Measurements from ENCODE around the gene SSX4.
"Not testable (repeated sequence)": the region's sequence is repeated elsewhere in the genome, so short reads cannot be mapped to it uniquely, and the experiment has no call there.

The SSX4 gene

GRCh38 chrX:48383239-48383638 is at the start of gene SSX4:
TSS of gene SSX4 (plus strand) at chrX:48383539. CDS start at chrX:48384054, 515 bp downstream.
- not testable (repeated sequence) for DNase-seq (ENCODE audit: low read depth in 2 of 3, low spot score in 1 of 3)

- DNase-seq (ENCODE audit: low read depth in 2 of 3, low spot score in 1 of 3), result not testable (repeated sequence)
Observed at GRCh38 chrX:48346059-48346458, 37.3 kb upstream of the SSX4 start.

GRCh38 chrX:48356315-48357094 is 26.8 kb upstream of the SSX4 start, which contains the start of gene SSX3:
TSS of gene SSX3 (minus strand) at chrX:48356703. CDS start at chrX:48355249, 1,454 bp downstream.
- DNase-seq (ENCODE audit: low read depth in 2 of 3, low spot score in 1 of 3), result not testable (repeated sequence)

GRCh38 chrX:48357681-48358080 is 25.7 kb upstream of the SSX4 start:
- no peak for DNase-seq (ENCODE audit: low read depth in 2 of 3, low spot score in 1 of 3)

GRCh38 chrX:48359281-48359680 is 24.1 kb upstream of the SSX4 start:
- DNase-seq (ENCODE audit: low read depth in 2 of 3, low spot score in 1 of 3), result not testable (repeated sequence)

- not testable (repeated sequence) for DNase-seq (ENCODE audit: low read depth in 2 of 3, low spot score in 1 of 3)
Observed at GRCh38 chrX:48367717-48368408, 15.5 kb upstream of the SSX4 start.

- not testable (repeated sequence) for DNase-seq (ENCODE audit: low read depth in 2 of 3, low spot score in 1 of 3)
Observed at GRCh38 chrX:48370408-48370807, 12.9 kb upstream of the SSX4 start.

GRCh38 chrX:48396931-48397330 is 13.6 kb downstream of the SSX4 start:
- not testable (repeated sequence) for DNase-seq (ENCODE audit: low read depth in 2 of 3, low spot score in 1 of 3)

GRCh38 chrX:48397825-48398224 is 14.5 kb downstream of the SSX4 start:
- DNase-seq (ENCODE audit: low read depth in 2 of 3, low spot score in 1 of 3), result not testable (repeated sequence)

- not testable (repeated sequence) for DNase-seq (ENCODE audit: low read depth in 2 of 3, low spot score in 1 of 3)
Observed at GRCh38 chrX:48411860-48412259, 28.5 kb downstream of the SSX4 start, which contains the start of gene SSX4B. TSS of gene SSX4B (minus strand) at chrX:48411960. CDS start at chrX:48411372, 588 bp downstream.

- DNase-seq (ENCODE audit: low read depth in 2 of 3, low spot score in 1 of 3), result not testable (repeated sequence)
Observed at GRCh38 chrX:48427027-48427716, 43.8 kb downstream of the SSX4 start.

- DNase-seq (ENCODE audit: low read depth in 2 of 3, low spot score in 1 of 3), result not testable (repeated sequence)
Observed at GRCh38 chrX:48429606-48430005, 46.3 kb downstream of the SSX4 start.

GRCh38 chrX:48430166-48430565 is 46.8 kb downstream of the SSX4 start:
- DNase-seq (ENCODE audit: low read depth in 2 of 3, low spot score in 1 of 3), result not testable (repeated sequence)

- DNase-seq (ENCODE audit: low read depth in 2 of 3, low spot score in 1 of 3), result not testable (repeated sequence)
Observed at GRCh38 chrX:48433713-48434112, 50.4 kb downstream of the SSX4 start.
